ENCODE data around the gene AGBL4. TPM values are rescaled to one million over a fixed set of nuclear protein-coding genes. Genes with fewer than 3 reads are reported as not detected.

AGBL4 gene
- polyA plus RNA-seq, 1 donor (not counting 4 experiments of a cell fraction or from before 2014, with no cell fraction given), result not detected

GRCh38 chr1:49185450-49185980, 838.2 kb downstream of the AGBL4 start:
- no peaks in the 10 kb centered on the region for H3K36me3 ChIP-seq (ENCODE audit: control insufficient read depth in 2 of 2, extremely low read depth in 1 of 2, insufficient read depth in 2 of 2, low read length in 2 of 2)
- no peak overlapping the region for H2AFZ ChIP-seq (ENCODE audit: control insufficient read depth, low read length)
- no peak overlapping the region for H3K4me2 ChIP-seq (ENCODE audit: control insufficient read depth, extremely low read depth, insufficient read depth, low read depth, low read length)
- TF ChIP-seq EZH2 (IDR thresholded peaks at IDR 0.05; ENCODE audit: low read length), result no peak
- no peak for TF ChIP-seq CTCF (optimal IDR thresholded peaks at IDR 0.05 in 1 of 3, IDR thresholded peaks at IDR 0.05 in 1 of 3, conservative IDR thresholded peaks at IDR 0.05 in 1 of 3; ENCODE audit: extremely low read depth in 1 of 3, insufficient read depth in 2 of 3, low read length in 3 of 3)
- no peak overlapping the region for H3K27ac ChIP-seq (ENCODE audit: control insufficient read depth, insufficient read depth, low read length)
- dilution Hi-C loops (cut with MboI; ENCODE audit: extremely low pct_ligation_motif_present, low sequenced_read_pairs), result no loop called here
- FAIRE-seq (no peak), DNase-seq (ENCODE audit: low read depth, low spot score) (no peak)
- no peak overlapping the region for H3K9ac ChIP-seq (ENCODE audit: control insufficient read depth, extremely low read depth, insufficient read depth, low read length)
- H3K4me1 ChIP-seq (ENCODE audit: control insufficient read depth, extremely low read depth, insufficient read depth, low read length), result no peaks in the 10 kb centered on the region
- H3K9me3 ChIP-seq (ENCODE audit: control insufficient read depth, low read depth, low read length), result no peaks in the 10 kb centered on the region
- no peaks in the 10 kb centered on the region for H3K9me1 ChIP-seq (ENCODE audit: control insufficient read depth, extremely low read depth, insufficient read depth, low read length)
- H3K27me3 ChIP-seq (ENCODE audit: control insufficient read depth, extremely low read depth, insufficient read depth, low read length), result no peaks in the 10 kb centered on the region
- no peak overlapping the region for H3K4me3 ChIP-seq (ENCODE audit: control insufficient read depth in 2 of 3, extremely low read depth in 1 of 3, insufficient read depth in 2 of 3, low read depth in 1 of 3, low read length in 3 of 3)
- H3K79me2 ChIP-seq (ENCODE audit: control insufficient read depth, insufficient read depth, low read length), result no peaks in the 10 kb centered on the region
- H4K20me1 ChIP-seq (ENCODE audit: control insufficient read depth, extremely low read depth, insufficient read depth, low read length), result no peaks in the 10 kb centered on the region

- Histone ChIP-seq H3K4me2 (ENCODE audit: control insufficient read depth, extremely low read depth, insufficient read depth, low read depth, low read length) (no peak overlapping the region), H3K9me3 (ENCODE audit: control insufficient read depth, low read depth, low read length) (no peaks in the 10 kb centered on the region), H3K9ac (ENCODE audit: control insufficient read depth, extremely low read depth, insufficient read depth, low read length) (no peak overlapping the region), H2AFZ (ENCODE audit: control insufficient read depth, low read length) (no peak overlapping the region), H3K4me1 (ENCODE audit: control insufficient read depth, extremely low read depth, insufficient read depth, low read length) (no peaks in the 10 kb centered on the region), H3K27me3 (ENCODE audit: control insufficient read depth, extremely low read depth, insufficient read depth, low read length) (no peaks in the 10 kb centered on the region), H4K20me1 (ENCODE audit: control insufficient read depth, extremely low read depth, insufficient read depth, low read length) (no peaks in the 10 kb centered on the region), H3K4me3 (ENCODE audit: control insufficient read depth in 2 of 3, extremely low read depth in 1 of 3, insufficient read depth in 2 of 3, low read depth in 1 of 3, low read length in 3 of 3) (no peak overlapping the region), H3K27ac (ENCODE audit: control insufficient read depth, insufficient read depth, low read length) (no peak overlapping the region), H3K9me1 (ENCODE audit: control insufficient read depth, extremely low read depth, insufficient read depth, low read length) (no peaks in the 10 kb centered on the region), H3K36me3 (ENCODE audit: control insufficient read depth in 2 of 2, extremely low read depth in 1 of 2, insufficient read depth in 2 of 2, low read length in 2 of 2) (no peaks in the 10 kb centered on the region), H3K79me2 (ENCODE audit: control insufficient read depth, insufficient read depth, low read length) (no peaks in the 10 kb centered on the region)
- DNase-seq (ENCODE audit: low read depth, low spot score) (no peak), FAIRE-seq (no peak)
- dilution Hi-C loops (cut with MboI; ENCODE audit: extremely low pct_ligation_motif_present, low sequenced_read_pairs), result no loop called here
- TF ChIP-seq CTCF (optimal IDR thresholded peaks at IDR 0.05 in 1 of 3, IDR thresholded peaks at IDR 0.05 in 1 of 3, conservative IDR thresholded peaks at IDR 0.05 in 1 of 3; ENCODE audit: extremely low read depth in 1 of 3, insufficient read depth in 2 of 3, low read length in 3 of 3) (no peak), EZH2 (IDR thresholded peaks at IDR 0.05; ENCODE audit: low read length) (no peak)
Measured at GRCh38 chr1:49183489-49183888, 840.3 kb downstream of the AGBL4 start.

All from keratinocyte (primary cell).